Ovary (tissue), 9 donors: ENCODE results near the gene OLFM1. TPM values are rescaled to one million over a fixed set of nuclear protein-coding genes. Genes with fewer than 3 reads are reported as not detected.

ENCODE experiments used
- DNase-seq, 5 donors: peaks; one replicate each; pipeline ENCODE4 v3.0.0-alpha.2; 2019 to 2020
- H3K27ac ChIP-seq, 2 donors: fragments of 200-600 bp; one replicate each; pipeline versions ENCODE4 v1.5.1 to v1.8.0; 2019 to 2022
- H3K27me3 ChIP-seq: fragments of 200-600 bp; one replicate; pipeline ENCODE4 v1.8.0; 2022
- H3K36me3 ChIP-seq: fragments of 200-600 bp; sonication (generic); one replicate; pipeline ENCODE4 v1.5.1; 2019
- H3K4me1 ChIP-seq: one replicate; pipeline ENCODE4 v1.8.1; 2013; ENCODE audit warnings: mild to moderate bottlenecking, moderate library complexity; ENCODE audit not compliant: insufficient read depth
- H3K4me3 ChIP-seq: fragments of 200-600 bp; sonication (generic); one replicate; pipeline ENCODE4 v1.5.1; 2017
- H3K9me3 ChIP-seq, 2 donors: fragments of 200-600 bp in 1 of 2; sonication (generic) in 1 of 2; one replicate each; pipeline versions ENCODE4 v1.5.1 to v1.8.1; 2013 to 2019; ENCODE audit warnings: mild to moderate bottlenecking in 1 of 2, moderate library complexity in 1 of 2
- CTCF ChIP-seq, 3 donors: fragments of 450-650 bp in 2 of 3; fragments of 200-600 bp in 1 of 3; IDR thresholded peaks; one replicate each; pipeline versions ENCODE4 v1.5.1 to v1.8.0; 2016 to 2022; ENCODE audit warnings: antibody characterized with exemption in 3 of 3, mild to moderate bottlenecking in 1 of 3
- EP300 ChIP-seq: sonication (generic); formaldehyde crosslinking; IDR thresholded peaks from one replicate; pipeline ENCODE4 v1.6.1; 2017; ENCODE audit warnings: antibody characterized with exemption
- POLR2A ChIP-seq: fragments of 450-650 bp; IDR thresholded peaks from one replicate; pipeline ENCODE4 v1.6.1; 2017; ENCODE audit warnings: antibody characterized with exemption, mild to moderate bottlenecking, moderate library complexity
- WGBS, 3 donors: extraction: QIAGEN DNeasy Blood & Tissue Kit in 1 of 3; methylation state at CpG; one replicate each; pipeline versions ENCODE4 v1.1.5 to v1.1.7; 2013 to 2017; 5-methylcytosine and 5-hydroxymethylcytosine counted together
- intact Hi-C, 4 donors: fragments of 100-400 bp; cut with DNase I; formaldehyde crosslinking; loops; one replicate each; pipeline versions ENCODE4 v1.11.0 to v1.15.1; 2022 to 2023
- polyA plus RNA-seq, 2 donors: library from polyadenylated mRNA; stranded (reverse); fragments of 200-250 nt in 1 of 2; fragments of 350-450 nt in 1 of 2; fragmentation: Illumina TruSeq in 1 of 2; extraction: RNeasy Lipid Tissue Mini Kit (QIAGEN cat#74804) in 1 of 2; gene quantifications; one replicate each; pipeline ENCODE4 v1.2.3, GENCODE V29; 2013 to 2014
- total RNA-seq, 7 donors: library from RNA; depleted of rRNA in 2 of 7; stranded (reverse); fragments of >200 nt in 2 of 7; fragmentation: NEBNext Ultra II Directional in 3 of 7; extraction: Animal tissue kit (Norgen Biotek cat#: 25700) in 3 of 7; gene quantifications; one replicate each; pipeline versions ENCODE4 v1.1.0 to v1.2.4, GENCODE V29; 2016 to 2023
- donor health status: DM: no; HTN: no; CAD: no; lungs with moderate emphysema.
- donor health status: DM: no; HTN: no; CAD: no.
- donor health status: Bipolar disorder and iron deficiency.
- donor health status: DM: yes; HTN: yes; CAD: no.
- donor health status: DM: no; HTN: no; CAD: no.
- donor health status: DM: yes; HTN: yes; CAD: no.

OLFM1 gene
- total and polyA plus RNA-seq, 9 donors, result 6.5 to 40.0 (median 19.9) TPM

- TF ChIP-seq CTCF (IDR thresholded peaks at IDR 0.05) (no peak), POLR2A (no peak), EP300 (no peak)
- no peaks in the 10 kb centered on the region for H3K36me3 ChIP-seq
- no peak overlapping the region for H3K4me3 ChIP-seq
- H3K27me3 ChIP-seq, result no peaks in the 10 kb centered on the region
- no peak for DNase-seq
- no peaks in the 10 kb centered on the region for H3K9me3 ChIP-seq
- intact Hi-C loops, result no loop called here
- H3K4me1 ChIP-seq, result no peaks in the 10 kb centered on the region
- WGBS, 3 donors, result 32 to 42% (median 33%) methylated on average over 14 of the region's 14 CpGs
- no peak overlapping the region for H3K27ac ChIP-seq
These were observed 83.1 kb downstream of the OLFM1 start for GRCh38 chr9:135170535-135170934.

Other genes with a start within 250 kb of the OLFM1 start
- gene FCN2, start 206.9 kb upstream of the OLFM1 start, total RNA-seq, result 1 to 10 TPM in 1 of 7 donors, under 1 TPM in 3, not detected in 3; 0.23 to 1.1 (median 0.40) TPM
- under 1 TPM in 1 of 2 donors, not detected in 1; 0.33 TPM for gene FCN2, start 206.9 kb upstream of the OLFM1 start, polyA plus RNA-seq
- 1 to 10 TPM in 3 of 7 donors, under 1 TPM in 2, not detected in 2; 0.43 to 5.0 (median 1.9) TPM for gene FCN1, start 169.8 kb upstream of the OLFM1 start, total RNA-seq
- 1 to 10 TPM; 1.4 to 3.5 TPM for gene FCN1, start 169.8 kb upstream of the OLFM1 start, polyA plus RNA-seq